HEK293 (cell line): Measurements from ENCODE around the gene CCSER1.

Source experiments
- ZBTB48 ChIP-seq: fragments of 450-650 bp; formaldehyde crosslinking; IDR thresholded peaks from 2 replicates; pipeline ENCODE4 v1.5.1; 2016; ENCODE audit warnings: missing biosample characterization, missing genetic modification characterization
- ZNF2 ChIP-seq: fragments of 450-650 bp; formaldehyde crosslinking; IDR thresholded peaks from 2 replicates; pipeline ENCODE4 v1.5.1; 2016; ENCODE audit warnings: missing biosample characterization, missing genetic modification characterization
- ZNF792 ChIP-seq: fragments of 450-650 bp; formaldehyde crosslinking; IDR thresholded peaks from 2 replicates; pipeline ENCODE4 v1.5.1; 2016; ENCODE audit warnings: missing biosample characterization, missing genetic modification characterization

DNA sequence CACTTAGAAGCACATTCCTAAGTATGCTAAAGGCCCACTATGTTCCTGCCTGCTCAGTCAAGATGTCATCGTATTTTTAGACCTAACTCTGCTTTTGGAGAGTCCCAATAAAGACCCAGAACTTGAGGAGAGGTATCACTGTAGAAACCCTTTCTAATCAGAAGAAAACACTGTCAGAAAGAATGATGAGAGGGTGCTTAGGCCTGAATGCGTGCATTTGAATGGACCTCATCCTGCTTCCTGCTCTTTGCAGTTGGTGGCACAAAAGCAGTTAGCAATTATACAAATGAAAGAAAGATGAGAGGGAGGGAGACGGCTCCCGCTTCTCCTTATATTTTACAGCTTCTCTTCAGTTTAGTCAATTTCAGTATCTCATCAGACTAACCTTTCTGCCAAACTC is 987.2 kb downstream of the CCSER1 start:
- no peak for TF ChIP-seq ZNF792 (tag by site-specific recombination)
- TF ChIP-seq ZNF2 (tag by site-specific recombination) = no peak
- TF ChIP-seq ZBTB48 (tag by site-specific recombination) = no peak
